Type B pancreatic cell (in vitro differentiated cells): ENCODE results near the gene PYGO2. TPM values are rescaled to one million over a fixed set of nuclear protein-coding genes. Genes with fewer than 3 reads are reported as not detected.

ENCODE experiments used
- DNase-seq: peaks from one replicate; pipeline ENCODE4 v3.0.0; 2021; ENCODE audit warnings: mixed read lengths; ENCODE audit not compliant: unreplicated experiment; ENCODE audit errors: extremely low spot score
- H3K27ac Mint-ChIP-seq: 2 replicates; pipeline ENCODE4 v1.8.0; 2021; ENCODE audit warnings: mild to moderate bottlenecking, mixed read lengths
- H3K27me3 Mint-ChIP-seq: 2 replicates; pipeline ENCODE4 v1.8.0; 2021; ENCODE audit warnings: mixed read lengths
- H3K36me3 Mint-ChIP-seq: 2 replicates; pipeline ENCODE4 v1.8.0; 2021; ENCODE audit warnings: mixed read lengths
- H3K4me1 Mint-ChIP-seq: one replicate; pipeline ENCODE4 v1.8.0; 2021; ENCODE audit warnings: mixed read lengths; ENCODE audit not compliant: unreplicated experiment
- H3K4me3 Mint-ChIP-seq: 2 replicates; pipeline ENCODE4 v1.8.0; 2021; ENCODE audit warnings: mild to moderate bottlenecking, mixed read lengths
- H3K9me3 Mint-ChIP-seq: 2 replicates; pipeline ENCODE4 v1.8.0; 2021; ENCODE audit warnings: mixed read lengths
- total RNA-seq: library from RNA; stranded (reverse); gene quantifications from 2 replicates; pipeline ENCODE4 v1.2.1, GENCODE V29; 2021; ENCODE audit warnings: low replicate concordance
- TF ChIP-seq, protein P1 (sequence below): fragments of 200-600 bp; sonication (generic); conservative IDR thresholded peaks from 2 replicates; pipeline ENCODE4 v1.5.0; 2021; ENCODE audit warnings: antibody characterized with exemption, mild to moderate bottlenecking

The PYGO2 gene
- total RNA-seq, 1 donor from 2014 or later, result 49.0 TPM

DNA sequence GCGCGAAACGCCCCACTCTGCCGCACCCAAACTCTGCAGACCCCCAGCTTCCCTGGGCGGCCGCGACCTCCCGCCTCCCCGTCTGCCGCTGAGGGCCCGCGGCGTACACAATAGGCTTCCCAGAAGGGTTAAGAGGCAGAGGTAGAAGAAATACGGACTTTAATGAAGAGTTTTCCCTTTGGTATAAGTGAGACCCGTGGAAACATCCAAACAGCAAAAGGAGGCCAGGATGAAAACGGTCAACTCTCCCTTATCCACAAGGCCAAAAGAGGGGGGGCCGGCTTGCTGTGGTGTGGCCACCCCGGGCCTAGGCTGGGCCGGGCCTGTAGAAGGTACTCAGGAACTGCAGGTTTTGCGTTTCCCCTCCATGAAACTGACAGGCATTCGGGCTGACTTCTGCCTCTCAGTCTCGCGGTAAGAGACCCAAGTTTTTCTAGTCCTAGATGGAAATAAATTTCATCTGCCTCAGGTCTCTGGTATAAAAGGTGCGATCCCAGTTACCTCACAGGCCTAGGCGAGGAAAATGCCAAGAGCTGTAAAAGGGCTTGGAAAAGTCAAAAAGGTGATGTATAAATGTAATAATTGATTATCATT is 671 bp upstream of the PYGO2 start:
- Mint-ChIP-seq H3K4me3 (peak overlapping the region; percentile 92), H3K36me3 (peaks cover 15% of the 10 kb centered on the region), H3K27me3 (no peaks in the 10 kb centered on the region), H3K9me3 (no peaks in the 10 kb centered on the region), H3K27ac (peak overlapping the region; percentile 91), H3K4me1 (peaks cover 26% of the 10 kb centered on the region)
- no peak for DNase-seq
- TF ChIP-seq, protein P1, sequence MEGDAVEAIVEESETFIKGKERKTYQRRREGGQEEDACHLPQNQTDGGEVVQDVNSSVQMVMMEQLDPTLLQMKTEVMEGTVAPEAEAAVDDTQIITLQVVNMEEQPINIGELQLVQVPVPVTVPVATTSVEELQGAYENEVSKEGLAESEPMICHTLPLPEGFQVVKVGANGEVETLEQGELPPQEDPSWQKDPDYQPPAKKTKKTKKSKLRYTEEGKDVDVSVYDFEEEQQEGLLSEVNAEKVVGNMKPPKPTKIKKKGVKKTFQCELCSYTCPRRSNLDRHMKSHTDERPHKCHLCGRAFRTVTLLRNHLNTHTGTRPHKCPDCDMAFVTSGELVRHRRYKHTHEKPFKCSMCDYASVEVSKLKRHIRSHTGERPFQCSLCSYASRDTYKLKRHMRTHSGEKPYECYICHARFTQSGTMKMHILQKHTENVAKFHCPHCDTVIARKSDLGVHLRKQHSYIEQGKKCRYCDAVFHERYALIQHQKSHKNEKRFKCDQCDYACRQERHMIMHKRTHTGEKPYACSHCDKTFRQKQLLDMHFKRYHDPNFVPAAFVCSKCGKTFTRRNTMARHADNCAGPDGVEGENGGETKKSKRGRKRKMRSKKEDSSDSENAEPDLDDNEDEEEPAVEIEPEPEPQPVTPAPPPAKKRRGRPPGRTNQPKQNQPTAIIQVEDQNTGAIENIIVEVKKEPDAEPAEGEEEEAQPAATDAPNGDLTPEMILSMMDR, result no peak

DNA sequence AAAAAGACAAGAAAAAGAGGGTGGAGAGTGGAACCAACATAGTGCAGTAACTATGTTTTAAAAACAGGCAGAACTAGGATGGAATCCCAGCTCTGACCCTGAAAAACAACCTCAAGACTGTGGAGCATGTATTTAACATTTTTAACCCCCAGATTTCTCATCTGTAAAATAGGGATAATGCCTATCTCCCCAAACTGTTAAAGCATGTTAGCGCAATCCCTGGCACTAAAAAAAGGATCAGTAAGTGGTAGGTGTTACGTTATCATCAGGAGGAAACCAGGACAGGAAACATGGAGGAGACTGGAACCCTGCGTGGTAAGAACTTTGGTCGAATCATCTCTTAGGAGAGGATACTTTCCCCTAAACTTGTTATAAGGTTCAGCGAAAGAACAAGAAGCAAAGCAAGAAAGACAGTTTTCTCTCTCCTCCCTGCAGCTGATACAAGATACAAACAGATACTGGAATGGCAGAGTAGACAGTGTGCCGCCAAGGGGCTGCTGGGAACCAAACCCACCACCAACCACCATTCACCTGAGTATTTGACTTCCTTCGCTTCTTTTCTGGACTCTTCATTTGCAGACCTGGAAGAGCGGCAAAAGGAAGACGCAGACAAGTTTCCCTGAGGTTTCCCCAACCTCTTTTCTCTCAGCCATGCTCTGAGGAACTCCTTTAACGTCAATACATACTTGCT is 991 bp downstream of the PYGO2 start:
- peaks cover 16% of the 10 kb centered on the region for H3K36me3 Mint-ChIP-seq
- H3K27ac Mint-ChIP-seq, result peak overlapping the region; percentile 94
- H3K27me3 Mint-ChIP-seq, result no peaks in the 10 kb centered on the region
- TF ChIP-seq, protein P1, result no peak
- DNase-seq, result no peak
- H3K4me1 Mint-ChIP-seq, result peaks cover 43% of the 10 kb centered on the region
- H3K9me3 Mint-ChIP-seq, result no peaks in the 10 kb centered on the region
- peak overlapping the region; percentile 97 for H3K4me3 Mint-ChIP-seq

DNA sequence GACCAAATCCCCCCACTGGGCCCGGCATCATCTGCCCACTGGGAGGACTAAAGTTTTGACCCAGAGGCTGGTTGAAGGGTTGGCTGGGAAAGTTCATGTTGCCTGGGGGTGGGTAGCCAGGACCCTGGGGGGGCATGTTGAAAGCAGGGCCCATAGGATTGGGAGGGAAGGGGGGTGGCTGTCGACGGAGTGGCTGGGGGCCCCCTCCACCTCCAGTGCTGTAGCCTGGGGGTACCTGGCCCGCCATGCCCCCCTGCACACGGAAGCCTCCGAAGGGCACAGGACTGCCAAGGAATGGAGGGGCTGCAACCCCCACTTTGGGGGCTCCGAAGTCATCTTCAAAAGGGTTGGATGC is 2.2 kb downstream of the PYGO2 start:
- Mint-ChIP-seq H3K27me3 (no peaks in the 10 kb centered on the region), H3K9me3 (no peaks in the 10 kb centered on the region), H3K36me3 (peaks cover 12% of the 10 kb centered on the region), H3K27ac (no peak overlapping the region), H3K4me3 (peak overlapping the region; percentile 45), H3K4me1 (peaks cover 55% of the 10 kb centered on the region)
- no peak for DNase-seq
- TF ChIP-seq, protein P1, result no peak

DNA sequence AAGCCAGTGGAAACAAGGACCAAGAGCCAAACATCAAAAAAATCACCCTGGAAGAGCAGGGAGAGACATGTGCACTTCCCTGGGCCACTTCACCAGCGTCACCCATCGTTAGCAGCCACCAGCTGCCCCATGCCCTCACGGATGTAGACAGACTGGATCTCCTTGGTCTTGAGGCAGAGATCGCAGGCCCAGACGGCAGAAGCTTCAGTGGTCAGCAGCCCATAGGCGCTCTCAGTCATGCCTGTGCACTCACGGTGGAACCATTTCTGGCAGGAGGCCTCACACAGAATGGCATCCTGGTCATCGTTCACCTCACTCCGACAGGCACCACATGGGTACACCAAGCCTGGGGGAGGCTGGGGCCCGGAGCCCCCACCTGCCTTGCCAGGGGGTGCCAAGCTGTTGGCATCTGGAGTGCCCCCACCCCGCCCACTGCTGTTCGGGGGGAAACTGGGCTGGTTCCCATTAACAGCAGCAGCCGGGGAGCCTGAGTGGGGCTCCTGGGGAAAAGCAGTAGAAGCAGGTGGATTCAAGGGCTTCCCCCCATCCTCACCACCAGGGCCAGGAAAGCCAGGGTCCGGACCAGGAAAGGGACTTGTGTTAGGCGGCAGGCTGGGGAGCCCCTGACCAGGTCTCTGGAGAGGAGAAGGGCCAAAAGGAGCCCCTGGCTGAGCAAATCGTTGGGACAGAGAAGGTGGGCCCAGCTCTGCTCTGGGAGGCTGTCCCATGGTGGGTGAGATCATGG is 2.7 kb downstream of the PYGO2 start:
- Mint-ChIP-seq H3K4me3 (peak overlapping the region; percentile 17), H3K27ac (peak overlapping the region; percentile 97), H3K9me3 (no peaks in the 10 kb centered on the region), H3K4me1 (peaks cover 58% of the 10 kb centered on the region), H3K36me3 (peaks cover 10% of the 10 kb centered on the region), H3K27me3 (no peaks in the 10 kb centered on the region)
- DNase-seq, result no peak
- TF ChIP-seq, protein P1, result no peak

DNA sequence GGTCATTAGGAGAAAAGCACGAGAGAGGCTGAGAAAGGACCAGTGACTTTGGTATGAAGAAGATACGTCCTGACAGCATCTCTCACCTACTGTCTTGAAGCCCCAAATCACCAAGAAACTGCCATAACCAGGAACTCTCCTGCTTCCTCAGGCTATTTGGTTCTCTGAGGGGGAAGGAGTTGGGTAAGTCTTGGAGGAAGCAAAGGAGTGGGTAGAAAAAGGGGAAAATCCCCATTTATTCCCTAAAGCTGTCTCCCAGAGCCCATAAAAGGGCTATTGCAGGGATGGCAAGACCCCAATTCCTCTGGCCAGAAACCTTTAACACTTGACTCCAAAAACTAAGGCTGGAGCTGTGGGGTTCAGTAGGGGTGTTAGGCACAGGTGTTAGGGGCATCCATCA is 3.5 kb downstream of the PYGO2 start:
- Mint-ChIP-seq H3K36me3 (peaks cover 7% of the 10 kb centered on the region), H3K4me1 (peaks cover 59% of the 10 kb centered on the region), H3K27me3 (no peaks in the 10 kb centered on the region), H3K27ac (peak overlapping the region; percentile 97), H3K4me3 (peak overlapping the region; percentile 99), H3K9me3 (no peaks in the 10 kb centered on the region)
- TF ChIP-seq, protein P1, result no peak
- DNase-seq, result no peak
